NCI-H2081 treated with DMSO at 0.1 percent for 48 hours (cell line): ENCODE measurements around the gene PLK3.
"Not testable (repeated sequence)": the region's sequence is repeated elsewhere in the genome, so short reads cannot be mapped to it uniquely, and the experiment has no call there.

Experiments used
- DNase-seq: peaks from one replicate; lab custom pipeline; 2025; lab: John Stamatoyannopoulos, UW

PLK3 gene

GRCh38 chr1:44787506-44787905, 12.7 kb upstream of the PLK3 start:
- DNase-seq = no peak

DNA sequence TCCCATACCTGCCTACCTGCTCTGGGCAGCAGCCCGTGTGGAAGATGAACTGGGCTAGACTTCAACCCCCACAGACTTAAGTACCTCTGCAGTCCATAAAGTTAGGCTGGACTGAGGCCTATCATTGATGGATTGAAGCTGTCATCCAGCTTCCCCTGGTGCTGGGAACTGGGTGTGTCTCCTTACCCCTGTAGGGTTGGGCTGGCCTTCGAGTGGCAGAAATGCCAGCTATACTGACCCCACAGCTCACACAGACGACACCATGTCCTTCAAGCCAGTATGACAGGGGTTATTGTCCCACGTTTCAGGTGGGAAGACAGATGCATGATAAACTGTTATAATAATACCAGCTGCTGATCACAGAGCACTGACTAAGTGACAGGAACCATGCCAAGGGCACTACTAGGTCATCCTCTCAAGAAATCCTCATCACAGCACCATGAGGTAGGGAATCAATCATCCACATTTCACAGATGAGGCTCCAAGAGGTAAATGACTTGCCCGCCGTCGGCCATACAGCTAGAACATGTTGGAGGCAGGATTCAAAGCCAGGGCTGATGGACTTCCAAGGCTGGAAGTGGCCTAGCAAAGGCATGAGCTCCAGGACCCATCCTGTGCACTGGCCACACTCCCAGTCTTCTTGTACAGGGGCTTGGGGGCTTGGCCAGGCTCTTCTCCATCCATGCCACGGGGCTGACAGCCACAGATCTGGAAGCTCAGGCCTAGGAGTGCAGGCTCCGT, 11.9 kb upstream of the PLK3 start, which contains the start of gene BEST4:
BEST4 (minus strand) TSS at position 51 of the 741 bp plus-strand sequence. CDS start 465 bp downstream, outside the sequence.
- no peak for DNase-seq

DNA sequence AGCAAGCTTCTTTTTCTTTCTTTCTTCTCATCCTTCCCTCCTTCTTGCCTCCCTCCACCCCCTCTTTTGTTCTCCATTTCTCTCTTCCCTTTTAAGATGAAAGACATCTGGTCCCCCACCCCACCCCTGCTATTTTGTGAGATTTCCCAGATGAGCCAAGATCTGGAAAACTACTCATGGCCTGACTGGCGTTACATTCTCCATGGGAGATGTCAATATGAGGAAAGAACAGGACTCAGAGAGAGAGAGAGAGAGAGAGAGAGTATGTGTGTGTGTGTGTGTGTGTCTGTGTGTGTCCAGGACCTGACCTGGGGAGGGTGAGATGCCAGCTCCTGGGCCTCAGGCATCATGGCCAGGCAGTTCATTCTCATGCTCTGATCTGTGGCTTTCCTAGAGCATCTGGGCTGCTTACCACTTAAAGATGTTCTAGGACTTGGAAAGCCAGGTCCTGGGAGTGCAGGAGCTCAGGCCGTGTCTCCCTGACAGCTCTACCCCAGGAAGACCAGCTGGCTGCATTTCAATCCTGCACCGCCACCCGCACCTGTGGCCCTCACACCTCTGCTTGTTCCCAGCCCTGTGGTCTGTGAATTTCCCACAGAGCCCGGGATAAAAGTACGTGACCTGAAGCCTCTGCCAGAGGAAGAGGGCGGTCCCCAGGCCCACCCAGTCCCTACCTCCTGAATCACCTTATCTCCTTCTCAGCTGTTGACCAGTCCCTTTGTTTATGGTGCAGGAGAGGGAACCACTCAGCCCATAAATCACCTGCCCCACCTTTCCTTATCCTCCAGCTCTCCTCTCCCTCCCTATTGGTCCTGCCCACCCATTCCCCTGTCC, 9.0 kb upstream of the PLK3 start:
- no peak for DNase-seq

- no peak for DNase-seq
These were observed 7.3 kb upstream of the PLK3 start for GRCh38 chr1:44792736-44793502.

GRCh38 chr1:44797886-44798285, 2.3 kb upstream of the PLK3 start:
- DNase-seq = not testable (repeated sequence)

DNA sequence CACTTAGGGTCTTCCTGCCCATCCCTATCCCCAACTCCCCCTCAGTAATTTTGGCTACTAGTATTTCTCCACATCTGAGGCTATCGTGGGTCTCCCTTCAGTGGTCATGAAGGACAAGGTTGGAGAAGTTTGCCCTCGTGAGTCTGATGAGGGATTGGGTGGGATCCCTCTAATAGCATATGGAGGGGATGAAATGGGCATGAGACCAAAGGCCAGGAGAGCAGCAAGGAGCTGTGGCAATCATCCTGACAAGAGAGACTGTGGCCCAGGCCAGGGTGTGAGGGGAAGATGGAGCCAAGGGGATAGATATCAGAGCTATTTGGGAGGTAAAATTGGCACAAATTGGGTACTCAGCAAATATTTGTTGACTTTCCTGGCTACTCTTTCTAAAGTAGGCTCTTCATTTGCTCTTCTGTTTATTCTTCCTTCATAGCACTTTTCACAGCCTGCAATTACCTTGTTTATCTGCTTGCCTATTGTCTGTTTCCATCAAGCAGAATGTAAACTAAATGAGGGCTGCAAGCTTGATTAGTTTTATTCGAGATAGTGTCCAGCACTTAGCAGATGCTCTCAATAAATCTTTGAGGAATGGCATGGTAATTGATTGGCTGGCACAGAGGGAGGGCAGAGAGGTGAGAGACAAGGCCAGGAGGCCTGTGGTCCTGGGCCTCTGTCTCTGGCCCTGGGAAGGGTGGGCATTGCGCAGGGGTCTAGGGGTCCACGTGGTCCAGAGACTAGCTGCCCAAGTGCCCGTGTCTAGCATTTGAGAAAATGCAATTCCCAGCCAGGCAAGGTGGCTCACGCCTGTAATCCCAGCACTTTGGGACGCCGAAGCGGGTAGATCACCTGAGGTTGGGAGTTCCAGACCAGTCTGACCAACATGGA, 1.5 kb upstream of the PLK3 start:
- DNase-seq = no peak

GRCh38 chr1:44801491-44802305, 1.5 kb downstream of the PLK3 start:
- DNase-seq = no peak

GRCh38 chr1:44802306-44803061, 2.3 kb downstream of the PLK3 start:
- no peak for DNase-seq

DNA sequence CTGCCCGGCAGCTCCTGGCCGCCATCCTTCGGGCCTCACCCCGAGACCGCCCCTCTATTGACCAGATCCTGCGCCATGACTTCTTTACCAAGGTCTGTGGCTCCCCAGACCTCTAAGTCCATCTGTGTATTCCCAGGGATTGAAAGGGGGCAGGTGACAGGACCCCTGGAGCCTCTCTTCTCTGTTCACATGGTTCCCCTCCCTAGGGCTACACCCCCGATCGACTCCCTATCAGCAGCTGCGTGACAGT, 2.8 kb downstream of the PLK3 start:
- no peak for DNase-seq

GRCh38 chr1:44803312-44804095, 3.3 kb downstream of the PLK3 start:
- no peak for DNase-seq

GRCh38 chr1:44805311-44806024, 5.3 kb downstream of the PLK3 start:
- no peak for DNase-seq

DNA sequence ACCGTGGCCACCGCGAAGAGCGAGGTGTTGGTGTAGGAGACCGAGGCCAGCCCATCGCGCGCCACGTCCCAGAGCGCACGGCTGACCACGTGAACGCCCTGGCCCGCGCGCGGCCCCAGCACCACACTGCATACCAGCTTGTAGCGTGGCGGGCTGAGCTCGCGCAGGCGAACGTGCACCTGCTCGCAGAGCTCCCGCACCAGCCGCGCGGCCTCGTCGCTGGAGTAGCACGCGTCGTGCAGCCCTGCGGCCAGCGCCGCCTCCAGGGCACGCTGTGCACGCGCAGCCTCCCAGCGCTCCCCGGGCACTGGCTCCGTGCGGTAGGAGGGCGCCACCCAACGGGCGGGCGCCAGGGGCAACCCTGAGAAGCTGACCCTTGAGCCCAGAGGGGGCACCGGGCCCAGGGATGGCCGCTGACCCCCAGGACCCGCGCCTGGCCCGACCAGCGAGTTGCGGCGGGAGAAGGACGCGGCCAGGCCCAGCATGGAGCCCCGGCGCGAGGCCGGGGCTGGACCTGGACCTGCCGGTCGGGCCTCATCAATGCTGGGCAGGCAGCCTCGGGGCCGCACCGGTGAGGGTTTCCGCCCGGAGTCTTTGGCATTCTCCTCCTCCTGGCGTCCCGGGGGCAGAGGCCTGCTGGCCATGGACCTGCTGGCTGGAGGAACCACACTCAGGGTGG, 6.0 kb downstream of the PLK3 start:
- DNase-seq = no peak

DNA sequence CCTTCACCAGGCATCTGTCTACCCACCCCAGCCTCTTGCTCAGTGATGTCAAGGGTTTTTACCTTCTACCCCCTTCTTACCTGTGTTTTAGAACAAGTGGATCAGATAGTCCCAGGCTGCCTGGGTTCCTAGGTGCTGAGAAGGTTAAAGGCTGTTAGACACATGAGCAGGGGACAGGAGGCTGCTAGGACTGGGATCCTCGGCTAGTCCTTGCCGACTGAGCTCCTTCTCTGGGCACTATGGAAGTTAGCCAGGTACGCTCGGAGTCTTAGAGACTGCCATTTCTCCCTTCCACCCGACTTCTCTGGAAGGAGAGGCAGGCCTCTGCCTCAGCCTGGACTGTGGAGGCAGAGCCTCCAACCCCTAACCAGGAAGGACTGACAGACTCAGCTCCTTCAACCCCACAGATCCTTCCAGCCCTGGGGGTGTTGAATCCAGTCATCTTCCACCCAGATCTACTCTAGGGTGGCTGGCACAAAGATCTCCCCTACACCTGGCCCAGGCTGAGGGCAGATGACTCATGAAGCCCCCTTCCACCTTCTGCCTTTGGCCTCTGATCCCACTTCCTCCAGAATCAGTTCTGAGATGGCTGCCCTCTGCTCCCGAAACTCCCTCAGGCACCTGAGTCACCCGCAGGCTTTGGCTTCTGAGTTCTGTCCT, 6.7 kb downstream of the PLK3 start, which contains the start of gene DYNLT4:
DYNLT4 (minus strand) TSS at position 648 of the 660 bp plus-strand sequence. CDS start 683 bp downstream, outside the sequence.
- no peak for DNase-seq

DNA sequence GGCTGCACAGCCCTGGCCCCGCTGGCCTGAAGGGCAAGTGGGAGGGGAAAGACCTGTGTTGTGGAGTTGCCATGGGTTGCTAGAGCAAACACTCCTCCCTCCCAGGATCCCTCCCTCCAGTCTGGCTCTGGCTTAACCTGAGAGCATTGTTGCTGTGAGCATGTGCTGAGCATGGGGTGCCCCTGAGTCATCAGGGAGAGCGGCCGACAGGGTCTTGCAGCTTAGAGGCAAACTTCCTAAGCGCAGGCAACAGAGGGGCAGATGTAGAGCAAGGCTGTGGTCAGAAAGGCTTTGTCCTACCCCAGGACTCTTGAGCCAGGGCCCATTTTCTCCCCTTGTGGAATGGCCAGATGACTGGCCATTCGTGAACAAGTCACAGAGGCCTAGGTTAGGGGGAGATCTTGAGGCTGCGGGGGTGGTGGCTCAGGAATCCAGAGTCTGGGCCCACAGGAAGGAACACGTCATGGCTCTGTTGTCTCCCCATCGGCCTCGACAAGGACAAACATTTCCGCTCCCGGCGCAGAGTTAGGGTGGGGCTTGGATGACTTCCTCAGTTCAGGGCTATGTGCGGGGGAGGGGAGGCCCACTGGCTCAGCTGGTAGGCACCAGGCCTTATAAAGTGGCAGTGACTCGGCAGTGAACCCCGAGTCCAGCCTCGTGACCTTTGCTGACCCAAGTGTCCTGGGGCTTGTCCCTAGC, 7.3 kb downstream of the PLK3 start:
- no peak for DNase-seq

- no peak for DNase-seq
These were observed 8.1 kb downstream of the PLK3 start, which contains the start of gene BTBD19 for GRCh38 chr1:44808063-44808937. TSS of gene BTBD19 (plus strand) at chr1:44808523. CDS start at chr1:44808821, 298 bp downstream.
